HG03039 (cell line): ENCODE results near the gene GSG1.

Experiments
- ATAC-seq: cut with Tn5 transposase; IDR thresholded peaks from one replicate; pipeline ENCODE4 v1.9.1; 2021; ENCODE audit warnings: mild to moderate bottlenecking, moderate library complexity; ENCODE audit not compliant: unreplicated experiment

GSG1 gene

DNA sequence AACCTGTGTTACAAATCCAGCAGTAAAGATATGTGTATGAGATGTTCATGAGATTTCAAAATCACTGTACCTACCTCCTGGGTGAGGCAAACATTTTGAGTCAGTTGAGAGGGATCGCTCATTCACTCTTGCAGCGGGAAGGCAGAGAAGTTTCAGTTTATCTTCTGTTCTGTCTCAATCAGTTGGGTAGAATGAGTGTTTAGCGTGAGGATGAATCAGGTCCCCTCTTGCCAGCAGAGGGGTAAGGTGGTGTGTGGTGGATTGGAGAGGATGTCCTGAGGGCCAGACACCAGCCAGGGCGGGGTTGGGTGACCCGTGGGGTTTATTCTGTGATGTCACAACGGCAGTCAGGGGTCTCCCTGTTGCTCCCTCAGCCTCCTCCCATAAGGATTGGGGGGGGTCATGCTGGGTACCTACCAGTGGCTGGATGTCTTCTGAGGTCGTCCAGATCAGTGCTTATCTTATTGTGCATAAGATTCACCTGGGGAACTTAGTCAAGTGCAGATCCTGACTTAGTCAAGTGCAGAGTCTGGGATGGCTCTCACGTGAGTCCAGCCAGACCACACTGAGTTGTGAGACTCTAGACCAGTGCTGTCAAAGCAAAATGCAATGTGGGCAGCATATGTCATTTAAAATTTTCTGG is at the start of gene GSG1:
Gene GSG1, minus strand, starts transcription at position 277 of the 643 bp plus-strand sequence. Its CDS starts 155 bp downstream, at position 122.
- ATAC-seq: no peak

DNA sequence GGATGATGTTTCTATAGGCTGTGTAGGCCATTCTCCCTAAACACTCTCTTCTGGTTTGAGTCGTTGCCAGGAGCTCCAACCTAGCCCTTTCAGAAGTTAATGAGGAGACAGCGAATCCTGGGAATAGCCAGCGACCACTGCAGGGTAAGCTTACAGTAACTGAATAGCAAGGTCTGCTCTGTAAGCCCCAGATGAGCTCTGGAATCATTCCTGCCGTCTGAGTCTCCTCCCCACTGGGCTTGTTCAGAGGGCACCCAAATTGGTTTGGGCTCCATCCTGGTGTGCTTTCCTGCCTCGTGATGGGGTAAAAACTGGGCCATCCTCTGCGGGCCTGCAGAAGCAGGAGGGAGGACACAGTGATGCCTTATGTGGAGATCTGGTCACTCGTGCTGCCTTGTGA is 49.7 kb upstream of the GSG1 start:
- ATAC-seq: no peak

DNA sequence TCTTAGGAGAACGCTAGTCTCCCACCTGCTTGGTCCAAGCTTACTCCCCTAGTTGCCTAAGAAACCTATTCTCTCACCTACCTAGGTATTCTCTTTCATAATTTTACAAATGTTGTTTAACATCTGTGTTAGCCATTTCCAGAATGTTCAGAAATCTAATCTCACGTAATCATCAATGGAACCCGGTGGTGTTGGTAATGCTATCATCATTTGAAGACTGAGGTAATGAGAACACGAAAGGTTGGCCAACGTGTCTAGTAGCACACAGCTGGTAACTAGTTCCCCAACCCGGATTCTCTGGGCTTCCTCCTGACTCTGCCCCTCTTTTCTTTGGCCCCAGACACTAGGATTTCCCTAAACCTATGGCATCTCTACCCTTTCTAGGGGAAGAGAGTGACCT is 49.3 kb upstream of the GSG1 start:
- ATAC-seq: no peak

DNA sequence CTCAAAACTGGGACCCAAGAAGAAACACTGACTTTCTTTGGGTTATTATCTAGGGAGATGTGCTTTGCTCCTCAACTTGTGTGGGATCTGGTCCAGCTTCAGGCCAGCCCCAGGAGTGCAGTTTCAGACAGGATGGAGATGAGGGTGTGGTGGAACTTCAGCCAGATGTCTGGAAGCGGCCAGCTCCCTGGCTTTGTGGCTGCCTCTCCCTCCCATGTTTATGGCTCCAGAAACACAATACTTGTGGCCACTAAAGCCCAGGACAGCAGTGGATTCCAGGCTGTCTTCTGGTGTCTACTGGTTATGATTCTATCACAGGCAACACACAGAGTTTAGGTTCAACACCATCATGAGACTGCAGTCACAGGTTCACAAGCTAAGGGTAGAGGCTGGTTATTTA is 48.8 kb upstream of the GSG1 start:
- no peak for ATAC-seq

DNA sequence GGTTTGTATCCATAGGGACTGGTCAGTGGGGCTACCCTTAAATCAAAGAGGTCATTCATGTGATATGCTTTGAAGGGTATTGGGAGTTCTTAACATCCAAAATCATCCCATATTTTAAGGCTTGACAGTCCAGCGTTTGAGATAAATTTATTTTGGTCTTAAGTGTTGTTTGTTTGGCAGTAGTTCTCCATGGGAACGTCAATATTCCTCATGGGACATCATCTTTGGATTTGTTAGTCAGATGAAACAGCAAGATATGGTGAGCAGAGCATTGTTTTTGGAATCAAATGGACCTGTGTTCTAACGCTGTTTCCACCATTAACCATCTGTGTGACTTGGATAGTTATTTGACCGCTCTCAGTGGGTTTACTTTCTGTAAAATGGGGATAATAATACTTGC is 45.9 kb upstream of the GSG1 start:
- ATAC-seq: no peak

DNA sequence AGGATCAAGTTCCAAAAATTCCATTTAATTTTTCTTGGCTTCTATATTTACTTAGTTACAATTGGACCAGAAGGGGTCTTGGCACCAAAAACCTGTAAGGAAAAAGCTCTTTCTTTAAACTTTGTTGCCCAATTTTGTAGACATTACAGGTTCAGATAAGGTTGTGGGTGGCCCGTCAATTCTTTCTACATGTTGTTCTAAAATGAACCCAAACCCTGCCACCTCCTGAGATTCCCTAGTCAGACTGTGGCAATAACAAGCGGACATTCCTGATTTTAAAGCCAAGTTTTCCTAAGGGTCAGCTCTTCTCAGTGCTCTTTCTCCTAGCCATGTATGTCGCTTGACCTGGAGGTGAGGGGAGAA is 45.0 kb upstream of the GSG1 start:
- ATAC-seq: no peak

DNA sequence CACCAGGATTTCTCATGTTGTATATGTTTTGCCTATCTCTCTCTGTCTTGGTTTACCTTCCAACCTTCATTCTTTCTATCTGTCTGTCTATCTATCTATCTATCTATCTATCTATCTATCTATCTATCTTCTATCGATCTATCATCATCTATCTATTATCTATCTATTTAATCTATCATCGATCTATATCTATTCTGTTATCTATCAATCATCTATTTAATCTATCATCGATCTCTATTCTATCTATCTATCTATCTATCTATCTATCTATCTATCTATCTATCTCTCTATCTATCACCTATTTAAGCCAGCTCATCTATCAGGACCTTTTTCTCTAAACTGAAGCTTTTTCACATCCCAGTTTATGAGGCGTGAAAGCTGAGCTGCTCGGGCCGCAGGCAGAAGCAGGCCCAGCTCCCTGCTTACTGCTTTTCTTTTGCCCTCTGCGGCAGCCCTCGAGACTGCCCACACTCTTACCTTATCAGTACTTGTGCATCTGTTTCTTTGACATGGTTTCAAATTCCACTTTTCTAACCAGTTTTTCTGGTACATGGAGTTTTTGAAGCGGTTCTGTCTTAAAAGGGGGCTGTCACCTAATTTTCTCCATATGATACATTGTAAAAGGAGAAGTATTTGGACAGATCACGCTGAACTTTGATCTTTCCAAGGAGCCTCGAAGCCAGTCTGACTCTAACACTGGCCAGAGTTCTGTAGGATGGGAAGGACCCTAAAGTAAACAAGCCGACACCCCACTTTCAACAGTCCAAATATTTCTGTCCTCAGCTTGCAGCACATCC is 44.4 kb upstream of the GSG1 start:
- ATAC-seq: no peak

DNA sequence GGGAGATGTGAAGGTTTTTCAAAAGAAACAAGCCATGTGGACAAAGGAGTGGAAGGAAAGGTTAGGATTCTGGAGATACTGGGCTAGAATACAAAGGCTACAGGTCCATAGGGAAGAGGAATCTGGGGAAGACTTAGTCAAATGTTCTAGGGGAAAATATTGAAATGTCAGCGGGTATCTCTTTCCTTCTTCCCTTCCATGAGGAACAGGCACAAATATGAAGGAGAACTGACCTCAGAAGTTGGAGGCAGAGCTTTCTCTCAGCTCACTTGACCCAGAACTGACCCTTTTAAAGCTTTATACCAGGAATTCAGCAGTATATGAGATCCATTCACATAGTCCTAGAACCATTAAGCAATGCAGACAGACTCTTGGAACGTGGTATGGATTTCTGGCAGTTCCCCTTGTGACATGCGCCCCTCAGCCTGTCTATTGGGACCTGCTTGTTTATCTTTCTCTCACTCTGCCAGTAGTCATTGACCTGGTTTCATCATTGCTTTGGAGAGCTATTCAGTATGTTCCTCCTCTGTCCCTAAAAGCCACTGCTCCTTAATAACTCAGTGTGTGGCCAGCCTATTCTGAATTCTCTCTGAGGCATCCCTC is 43.0 kb upstream of the GSG1 start:
- ATAC-seq: no peak

DNA sequence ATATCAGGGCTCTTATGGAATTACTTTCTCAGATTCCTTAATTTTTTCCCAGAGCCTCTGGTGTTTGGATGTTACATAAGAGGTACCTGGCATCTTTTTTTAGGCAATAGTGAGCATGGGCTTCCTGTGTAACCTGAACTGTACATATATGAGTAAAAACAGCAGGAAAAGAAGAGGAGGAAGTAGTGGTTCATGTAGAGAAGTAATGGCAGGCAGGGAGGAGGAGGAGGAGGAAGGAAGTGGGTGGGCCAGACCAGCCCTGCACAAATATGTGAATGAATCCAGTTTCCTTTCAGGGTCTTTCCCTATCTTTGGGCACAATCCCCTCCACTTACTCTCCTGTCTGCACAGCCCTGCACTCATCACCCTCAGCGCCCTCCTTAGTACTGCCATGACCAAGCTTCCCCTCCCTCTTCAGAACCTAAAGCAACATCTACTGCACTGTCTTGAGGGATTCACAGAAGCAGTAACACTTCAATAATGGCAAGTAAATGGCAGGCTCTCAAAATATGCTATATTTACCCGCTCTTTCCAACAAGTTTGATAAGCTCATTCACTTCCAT is 40.9 kb upstream of the GSG1 start:
- no peak for ATAC-seq

DNA sequence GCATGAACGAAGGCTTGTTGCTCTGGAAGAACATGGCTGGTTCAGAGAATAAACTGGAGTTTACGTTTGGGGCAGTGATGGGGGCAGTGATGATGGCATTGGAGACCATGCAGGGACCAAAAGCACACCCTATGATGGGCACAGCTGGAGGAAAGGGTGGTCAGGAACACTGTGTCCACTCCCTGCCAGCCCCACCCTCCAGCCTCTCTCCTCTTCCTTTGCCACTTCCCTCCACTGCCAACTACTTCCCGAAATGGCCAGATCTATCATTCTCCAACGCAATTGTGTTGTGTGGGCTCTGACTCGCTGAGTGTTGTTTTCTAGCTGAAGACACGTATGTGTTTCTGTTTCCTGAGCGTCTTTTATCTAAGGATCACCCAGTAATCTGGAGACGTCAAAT is 39.3 kb upstream of the GSG1 start:
- no peak for ATAC-seq

DNA sequence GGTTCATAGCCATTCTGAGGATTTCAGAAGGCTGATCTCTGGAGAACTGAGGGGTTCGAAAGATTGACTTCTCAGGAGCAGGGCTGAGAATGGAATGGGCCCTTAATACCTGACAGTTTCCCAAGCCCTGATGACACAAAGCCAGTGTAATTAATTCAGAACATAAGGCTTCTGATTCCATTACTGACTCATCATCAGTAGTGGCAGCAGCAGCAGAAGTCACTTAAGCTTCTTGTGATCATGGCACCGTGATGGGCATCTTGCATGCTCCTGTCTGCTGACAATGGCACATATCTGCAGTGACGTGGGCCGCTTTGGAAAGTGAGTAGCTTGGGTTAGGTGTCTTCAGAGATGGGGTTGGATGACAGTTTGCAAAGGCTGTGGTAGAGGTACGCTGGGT is 38.2 kb upstream of the GSG1 start:
- no peak for ATAC-seq

DNA sequence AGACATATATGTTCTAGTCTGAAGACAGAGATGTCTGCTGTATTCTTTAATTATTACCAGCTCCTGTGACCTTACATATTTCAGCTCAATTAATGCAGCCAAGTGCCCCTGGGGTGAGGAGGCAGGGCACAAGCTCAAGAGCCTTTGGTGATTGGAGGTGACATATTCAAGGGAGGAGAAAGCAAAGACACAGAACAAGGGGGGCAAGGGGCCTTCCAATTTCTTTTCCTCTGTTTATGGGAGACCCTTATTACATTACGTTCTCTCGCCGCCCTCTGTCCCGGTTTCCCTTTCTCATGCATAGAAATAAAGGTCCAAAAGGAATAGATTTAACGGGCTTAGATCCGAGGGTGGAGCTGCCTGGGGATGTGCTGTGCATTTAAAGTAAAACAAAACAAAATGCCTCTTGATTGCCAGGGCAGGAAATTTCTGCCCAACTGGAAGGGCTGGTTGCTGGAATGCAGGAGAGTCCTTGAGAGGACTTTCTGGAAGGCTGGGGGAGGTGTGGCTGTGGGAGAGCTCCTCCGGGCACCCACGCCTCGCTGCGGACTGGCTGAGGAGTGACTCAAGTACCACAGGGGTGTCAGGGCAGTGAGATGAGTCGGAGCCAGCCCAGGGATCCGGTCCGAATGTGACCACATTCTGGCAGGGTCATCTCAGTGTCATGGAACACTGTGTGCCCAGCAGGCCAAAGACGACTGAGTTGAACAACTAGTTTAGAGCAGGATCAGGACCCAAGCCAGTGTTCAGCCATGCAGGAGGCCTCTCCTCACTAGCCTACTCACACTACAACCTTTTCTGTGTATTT is 32.1 kb upstream of the GSG1 start:
- no peak for ATAC-seq

DNA sequence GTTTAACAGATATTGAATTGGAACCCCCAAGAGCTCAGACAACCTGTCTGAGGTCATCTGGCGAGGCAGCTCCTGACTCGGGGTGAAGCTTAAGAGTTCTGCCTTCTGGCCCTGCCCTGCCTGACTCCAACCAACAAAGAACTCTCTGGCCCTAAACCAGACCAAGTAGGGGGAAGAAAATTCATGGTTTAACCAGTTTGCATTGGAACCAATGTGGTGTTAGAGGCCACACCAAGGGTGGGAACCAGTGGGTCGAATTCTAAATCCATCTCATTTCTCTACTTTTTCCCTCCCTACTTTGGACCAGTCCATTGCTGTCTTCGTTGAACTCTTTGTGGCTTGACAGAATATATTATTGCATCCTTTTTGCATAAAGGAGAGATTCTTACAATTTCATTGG is 30.4 kb upstream of the GSG1 start:
- ATAC-seq: no peak

DNA sequence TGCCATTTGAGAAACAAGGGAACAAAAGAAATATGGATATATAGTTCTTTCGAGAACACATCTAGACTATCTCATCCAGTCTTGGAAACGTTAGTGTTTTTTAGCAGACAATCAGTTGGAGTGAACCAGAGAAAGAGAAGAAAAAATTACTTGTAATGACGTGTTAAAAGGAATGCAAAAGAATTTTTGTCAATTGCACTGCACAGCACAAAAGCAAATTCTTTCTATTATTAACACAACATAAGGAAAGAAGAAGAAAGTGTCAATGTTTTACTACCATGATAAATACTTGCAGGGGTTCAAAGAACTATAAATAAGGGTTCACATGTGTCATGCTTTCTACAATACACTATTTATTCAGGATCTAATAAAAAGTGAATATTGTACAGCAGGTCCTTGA is 27.5 kb upstream of the GSG1 start:
- no peak for ATAC-seq

DNA sequence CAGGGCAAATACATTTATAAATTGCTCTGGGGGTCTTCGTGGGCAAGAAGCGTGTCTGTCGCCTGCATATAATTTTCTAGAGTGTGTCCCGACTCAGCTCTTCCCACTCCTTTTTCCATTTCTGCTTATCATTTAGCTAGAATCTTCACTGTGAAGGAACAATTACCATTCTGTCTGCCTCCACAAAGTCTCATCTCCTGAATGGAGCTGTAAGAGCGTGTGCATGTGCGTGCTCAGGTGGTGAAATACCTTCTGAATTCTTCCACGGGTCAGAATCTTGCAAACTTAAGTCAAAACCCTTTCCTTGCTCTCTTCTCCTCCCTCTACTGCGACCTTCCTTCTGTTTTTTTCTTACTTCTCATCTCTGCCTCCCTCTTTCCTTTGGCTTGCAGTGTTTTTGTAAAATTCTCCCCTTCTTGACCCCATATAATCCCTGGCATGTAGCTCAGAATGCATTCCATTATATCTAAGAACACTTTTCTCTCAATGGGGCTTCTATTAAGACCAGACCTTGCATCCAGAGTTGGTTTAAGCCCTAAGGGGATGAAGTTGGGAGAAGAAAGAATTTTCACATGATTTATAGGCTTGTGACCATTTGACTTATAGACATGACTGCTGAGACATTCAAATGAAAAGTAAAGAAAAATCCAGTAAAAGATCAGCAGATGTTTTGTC is 25.0 kb upstream of the GSG1 start:
- ATAC-seq: no peak

DNA sequence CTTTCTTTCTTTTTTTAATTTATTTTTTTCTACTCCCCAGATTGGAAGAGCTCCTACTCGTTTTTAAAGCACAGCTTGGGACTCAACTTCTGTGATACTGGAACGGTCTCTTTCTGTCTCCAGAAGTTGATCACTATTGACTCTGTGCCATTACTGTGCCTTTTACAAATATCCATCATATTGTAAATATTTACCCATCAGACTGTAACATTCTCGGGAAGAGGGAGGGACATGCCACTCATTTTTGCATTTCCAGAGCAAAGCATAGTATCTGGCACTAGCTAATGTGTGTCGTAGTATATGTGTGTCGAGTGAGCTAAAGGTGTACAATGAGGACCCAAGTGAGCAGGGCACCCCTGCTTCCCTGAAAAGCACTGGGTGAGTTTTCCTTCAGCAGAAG is 24.0 kb upstream of the GSG1 start:
- ATAC-seq: no peak

DNA sequence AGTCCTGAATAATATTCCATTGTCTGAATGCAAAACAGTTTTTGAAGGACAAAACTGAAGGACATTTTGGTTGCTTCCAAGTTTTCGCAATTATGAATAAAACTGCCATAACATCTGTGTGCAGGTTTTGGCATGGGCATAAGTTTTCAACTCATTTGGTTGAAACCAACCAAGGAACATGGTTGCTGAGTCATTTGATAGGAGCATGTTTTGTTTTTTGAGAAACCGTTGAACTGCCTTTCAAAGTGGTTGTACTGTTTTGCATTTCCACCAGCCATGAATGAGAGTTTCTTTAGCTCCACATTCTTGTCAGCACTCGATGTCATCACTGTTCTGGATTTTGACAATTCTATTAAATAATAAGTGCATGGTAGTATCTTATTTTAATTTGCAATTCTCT is 23.0 kb upstream of the GSG1 start:
- no peak for ATAC-seq

DNA sequence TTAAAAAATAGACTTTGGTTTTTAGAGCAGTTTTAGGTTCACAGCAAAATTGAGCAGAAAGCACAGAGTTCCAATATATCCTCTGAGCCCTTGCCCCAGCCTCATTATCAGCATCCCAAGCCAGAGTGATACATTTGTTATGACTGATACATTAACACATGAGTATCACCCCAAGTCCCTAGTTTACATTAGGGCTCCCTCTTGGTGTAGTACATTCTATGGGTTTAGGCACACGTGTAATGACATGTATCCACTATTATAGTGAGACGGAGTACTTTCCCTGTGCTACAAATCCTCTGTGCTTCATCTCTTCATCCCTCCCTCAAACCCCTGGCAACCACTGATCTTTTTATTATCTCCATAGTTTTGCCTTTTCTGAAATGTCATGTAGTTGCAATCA is 22.5 kb upstream of the GSG1 start:
- ATAC-seq: no peak

DNA sequence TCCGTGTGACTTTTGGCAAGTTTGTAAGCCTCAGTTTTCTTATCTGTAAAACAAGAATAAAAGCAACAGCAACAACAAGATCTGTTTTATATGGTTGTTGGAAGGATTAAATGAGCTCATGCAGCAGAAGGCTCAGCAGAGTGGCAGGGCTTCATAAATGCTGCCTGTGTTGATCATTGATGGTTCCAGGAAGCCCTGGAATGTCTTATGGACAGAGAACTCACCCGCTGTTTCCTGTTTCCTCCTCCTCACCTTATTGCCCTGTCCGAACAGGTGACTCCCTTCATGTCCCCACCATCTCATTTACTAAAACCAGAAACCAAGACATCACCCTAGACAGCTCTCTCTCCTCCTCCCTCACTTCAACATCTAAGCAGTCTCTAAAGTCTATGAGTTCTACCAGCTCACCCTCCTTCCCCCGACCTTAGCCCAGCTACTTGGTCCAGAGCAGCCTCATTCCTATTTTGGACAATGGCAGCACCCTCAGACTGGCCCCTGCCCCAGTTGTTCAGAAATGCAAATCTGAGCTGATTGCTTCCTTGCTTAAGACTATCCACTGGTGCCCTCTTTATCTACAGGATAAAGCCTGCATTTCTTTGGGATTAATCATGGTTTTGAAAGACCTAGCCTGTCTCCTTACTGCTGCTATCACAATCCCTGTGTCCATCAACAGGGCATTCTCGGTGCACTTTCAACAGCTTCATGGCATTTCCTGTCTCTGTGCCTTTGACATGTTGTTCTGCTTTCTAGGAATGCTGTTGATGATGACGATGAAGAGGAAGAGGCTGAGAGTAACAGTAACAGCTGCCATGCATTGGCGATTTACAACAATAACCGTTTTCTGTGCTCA is 21.4 kb upstream of the GSG1 start:
- no peak for ATAC-seq

DNA sequence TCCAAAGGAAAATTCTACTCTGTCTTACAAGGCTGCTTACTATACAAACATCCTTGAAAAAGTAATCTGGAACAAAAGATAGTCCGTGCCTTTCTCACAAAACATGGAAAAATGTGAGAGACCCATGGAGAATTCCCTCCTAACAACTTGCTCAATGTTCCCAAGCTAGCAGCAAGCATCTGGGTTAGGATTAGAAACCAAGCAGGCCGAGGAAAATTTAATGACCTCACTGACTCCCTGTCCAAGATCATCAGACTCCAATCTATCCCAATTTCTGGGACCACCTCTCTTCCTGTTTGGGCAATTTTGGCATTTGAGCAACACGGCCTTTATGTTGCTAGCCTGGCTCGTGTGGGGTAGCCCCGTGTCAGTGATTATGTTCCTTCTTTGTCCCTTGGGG is 18.1 kb upstream of the GSG1 start:
- no peak for ATAC-seq
